Measurements from ENCODE around the gene HOXB2. TPM values are rescaled to one million over a fixed set of nuclear protein-coding genes. Genes with fewer than 3 reads are reported as not detected.

HOXB2 gene
- total and polyA plus RNA-seq, 2 experiments from 2014 or later, result 5.6 to 20.7 TPM

DNA sequence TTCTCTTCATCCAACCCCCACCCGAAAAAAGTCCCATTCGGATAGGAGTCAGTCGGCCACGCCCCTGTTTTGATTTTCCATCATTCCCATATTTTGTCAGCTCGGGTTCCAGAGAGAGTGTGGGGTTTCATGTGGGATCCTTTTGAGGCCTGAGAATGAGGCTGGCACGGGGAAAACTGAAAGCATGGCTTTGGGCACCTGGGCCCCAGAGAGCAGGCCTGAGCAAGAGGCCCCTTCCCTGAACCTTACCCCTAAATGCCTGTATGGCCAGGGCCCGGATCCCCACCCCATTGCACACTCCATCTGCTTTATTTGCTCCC lies 37.8 kb upstream of the HOXB2 start:
- no peaks in the 10 kb centered on the region for H4K20me1 ChIP-seq (ENCODE audit: insufficient read depth, poor library complexity, severe bottlenecking)

DNA sequence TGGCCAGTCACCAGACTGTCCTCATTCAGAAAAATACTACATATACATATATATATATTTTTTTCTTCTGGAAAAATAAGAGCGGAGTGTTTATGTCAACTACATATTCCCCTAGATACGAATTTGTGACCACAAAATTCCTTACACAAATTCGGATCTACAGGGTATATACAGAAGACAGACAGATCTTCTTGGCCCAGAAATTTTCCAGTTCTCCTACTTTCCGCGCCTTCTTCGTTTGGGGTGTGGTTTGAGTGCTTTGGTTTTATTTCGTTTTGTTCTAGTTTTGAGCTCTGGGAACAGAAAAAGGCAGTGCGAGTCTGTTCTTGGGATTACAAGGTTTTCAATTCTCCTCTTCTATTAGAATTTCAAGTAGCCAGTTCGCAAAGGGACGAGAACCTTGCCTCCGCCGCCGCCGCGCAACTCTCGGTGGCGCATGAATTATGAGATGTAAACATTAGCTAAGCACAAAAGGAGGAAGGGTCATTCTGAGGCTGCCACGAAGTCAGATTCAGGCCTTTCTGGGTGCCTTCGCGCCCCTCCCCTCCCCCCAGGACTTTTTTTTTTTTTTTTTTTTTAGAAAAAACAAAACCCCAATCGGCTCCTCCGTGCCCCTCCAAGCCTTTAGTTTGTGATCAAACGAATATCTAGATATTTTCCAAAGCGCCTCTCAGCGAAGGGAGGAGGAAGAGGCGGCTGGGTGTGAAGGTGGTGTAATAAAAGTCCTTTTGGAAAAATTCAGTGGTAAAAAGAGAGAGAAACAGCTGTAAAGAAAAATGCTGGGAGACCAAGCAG lies 35.0 kb upstream of the HOXB2 start:
- Histone ChIP-seq H3K27ac (peak overlapping the region; percentile 80), H3K36me3 (replicated peaks; ENCODE audit: insufficient read depth, low read depth) (no peaks in the 10 kb centered on the region)

More for the DNA sequence above, 37.8 kb upstream of the HOXB2 start:
- 34% methylated on average over 7 of the region's 7 CpGs for WGBS (ENCODE audit: low lambda C conversion rate, missing lambda C conversion rate)
- H3K4me1 ChIP-seq (ENCODE audit: insufficient read depth), result peaks cover 18% of the 10 kb centered on the region
- H3K4me3 ChIP-seq, result peak overlapping the region; percentile 39
- H3K79me2 ChIP-seq, result peaks cover 38% of the 10 kb centered on the region
- no peaks in the 10 kb centered on the region for H3K36me3 ChIP-seq (replicated peaks; ENCODE audit: insufficient read depth, low read depth)
- no peak overlapping the region for H2AFZ ChIP-seq
- H3K9me3 ChIP-seq (ENCODE audit: low read depth), result no peaks in the 10 kb centered on the region
- H3K9me2 ChIP-seq (replicated peaks; ENCODE audit: insufficient read depth), result no peaks in the 10 kb centered on the region
- peak overlapping the region; percentile 91 for H3K4me2 ChIP-seq
- no peak for TF ChIP-seq EZH2 (IDR thresholded peaks at IDR 0.05; ENCODE audit: borderline replicate concordance)
- TF ChIP-seq, protein P1, sequence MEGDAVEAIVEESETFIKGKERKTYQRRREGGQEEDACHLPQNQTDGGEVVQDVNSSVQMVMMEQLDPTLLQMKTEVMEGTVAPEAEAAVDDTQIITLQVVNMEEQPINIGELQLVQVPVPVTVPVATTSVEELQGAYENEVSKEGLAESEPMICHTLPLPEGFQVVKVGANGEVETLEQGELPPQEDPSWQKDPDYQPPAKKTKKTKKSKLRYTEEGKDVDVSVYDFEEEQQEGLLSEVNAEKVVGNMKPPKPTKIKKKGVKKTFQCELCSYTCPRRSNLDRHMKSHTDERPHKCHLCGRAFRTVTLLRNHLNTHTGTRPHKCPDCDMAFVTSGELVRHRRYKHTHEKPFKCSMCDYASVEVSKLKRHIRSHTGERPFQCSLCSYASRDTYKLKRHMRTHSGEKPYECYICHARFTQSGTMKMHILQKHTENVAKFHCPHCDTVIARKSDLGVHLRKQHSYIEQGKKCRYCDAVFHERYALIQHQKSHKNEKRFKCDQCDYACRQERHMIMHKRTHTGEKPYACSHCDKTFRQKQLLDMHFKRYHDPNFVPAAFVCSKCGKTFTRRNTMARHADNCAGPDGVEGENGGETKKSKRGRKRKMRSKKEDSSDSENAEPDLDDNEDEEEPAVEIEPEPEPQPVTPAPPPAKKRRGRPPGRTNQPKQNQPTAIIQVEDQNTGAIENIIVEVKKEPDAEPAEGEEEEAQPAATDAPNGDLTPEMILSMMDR (IDR thresholded peaks at IDR 0.05; ENCODE audit: poor library complexity), result no peak
- peaks cover 87% of the 10 kb centered on the region for H3K27me3 ChIP-seq
- DNase-seq (ENCODE audit: low spot score), result no peak
- H3K27ac ChIP-seq, result peak overlapping the region; percentile 80

DNA sequence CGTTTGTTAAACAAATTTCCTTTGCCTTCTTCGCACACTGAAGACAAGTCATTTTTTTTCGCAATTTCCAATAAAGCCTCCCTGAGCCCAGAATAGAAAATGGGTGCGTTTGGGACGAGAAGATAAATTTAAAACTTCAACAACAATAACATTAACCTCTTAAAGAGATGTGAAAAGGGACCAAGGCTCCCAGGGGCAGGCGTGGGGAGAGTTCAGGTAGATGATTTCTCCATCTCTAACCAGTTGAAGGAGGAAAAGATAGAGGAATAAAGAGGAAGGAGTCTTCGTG lies 34.5 kb upstream of the HOXB2 start:
- Histone ChIP-seq H2AFZ (no peak overlapping the region), H3K4me2 (peak overlapping the region; percentile 91), H3K79me2 (peaks cover 25% of the 10 kb centered on the region), H4K20me1 (ENCODE audit: insufficient read depth, poor library complexity, severe bottlenecking) (no peaks in the 10 kb centered on the region), H3K9me3 (ENCODE audit: low read depth) (no peaks in the 10 kb centered on the region), H3K9me2 (replicated peaks; ENCODE audit: insufficient read depth) (no peaks in the 10 kb centered on the region), H3K27ac (peak overlapping the region; percentile 80), H3K27me3 (peaks cover 92% of the 10 kb centered on the region), H3K4me1 (ENCODE audit: insufficient read depth) (peaks cover 18% of the 10 kb centered on the region), H3K36me3 (replicated peaks; ENCODE audit: insufficient read depth, low read depth) (no peaks in the 10 kb centered on the region), H3K4me3 (no peak overlapping the region)
- 22% methylated on average over 7 of the region's 7 CpGs for WGBS (ENCODE audit: low lambda C conversion rate, missing lambda C conversion rate)
- DNase-seq (ENCODE audit: low spot score), result no peak
- TF ChIP-seq EZH2phosphoT487 (IDR thresholded peaks at IDR 0.05; ENCODE audit: low read depth, severe bottlenecking, unreplicated experiment), result no peak
- TF ChIP-seq, protein P1 (IDR thresholded peaks at IDR 0.05; ENCODE audit: poor library complexity), result no peak
- TF ChIP-seq EZH2 (IDR thresholded peaks at IDR 0.05; ENCODE audit: borderline replicate concordance), result peak; percentile 15

More for the DNA sequence above, 35.0 kb upstream of the HOXB2 start:
- WGBS (ENCODE audit: low lambda C conversion rate, missing lambda C conversion rate), result 14% methylated on average over 26 of the region's 26 CpGs
- Histone ChIP-seq H3K9me3 (ENCODE audit: low read depth) (no peaks in the 10 kb centered on the region), H3K27me3 (peaks cover 88% of the 10 kb centered on the region), H3K9me2 (replicated peaks; ENCODE audit: insufficient read depth) (no peaks in the 10 kb centered on the region), H3K4me1 (ENCODE audit: insufficient read depth) (peaks cover 18% of the 10 kb centered on the region), H3K4me2 (peak overlapping the region; percentile 91), H4K20me1 (ENCODE audit: insufficient read depth, poor library complexity, severe bottlenecking) (no peaks in the 10 kb centered on the region), H3K79me2 (peaks cover 25% of the 10 kb centered on the region), H2AFZ (no peak overlapping the region), H3K4me3 (peak overlapping the region; percentile 5)
- TF ChIP-seq EZH2phosphoT487 (IDR thresholded peaks at IDR 0.05; ENCODE audit: low read depth, severe bottlenecking, unreplicated experiment), result peak; percentile 86
- no peak for TF ChIP-seq EZH2 (IDR thresholded peaks at IDR 0.05; ENCODE audit: borderline replicate concordance)
- no peak for DNase-seq (ENCODE audit: low spot score)

DNA sequence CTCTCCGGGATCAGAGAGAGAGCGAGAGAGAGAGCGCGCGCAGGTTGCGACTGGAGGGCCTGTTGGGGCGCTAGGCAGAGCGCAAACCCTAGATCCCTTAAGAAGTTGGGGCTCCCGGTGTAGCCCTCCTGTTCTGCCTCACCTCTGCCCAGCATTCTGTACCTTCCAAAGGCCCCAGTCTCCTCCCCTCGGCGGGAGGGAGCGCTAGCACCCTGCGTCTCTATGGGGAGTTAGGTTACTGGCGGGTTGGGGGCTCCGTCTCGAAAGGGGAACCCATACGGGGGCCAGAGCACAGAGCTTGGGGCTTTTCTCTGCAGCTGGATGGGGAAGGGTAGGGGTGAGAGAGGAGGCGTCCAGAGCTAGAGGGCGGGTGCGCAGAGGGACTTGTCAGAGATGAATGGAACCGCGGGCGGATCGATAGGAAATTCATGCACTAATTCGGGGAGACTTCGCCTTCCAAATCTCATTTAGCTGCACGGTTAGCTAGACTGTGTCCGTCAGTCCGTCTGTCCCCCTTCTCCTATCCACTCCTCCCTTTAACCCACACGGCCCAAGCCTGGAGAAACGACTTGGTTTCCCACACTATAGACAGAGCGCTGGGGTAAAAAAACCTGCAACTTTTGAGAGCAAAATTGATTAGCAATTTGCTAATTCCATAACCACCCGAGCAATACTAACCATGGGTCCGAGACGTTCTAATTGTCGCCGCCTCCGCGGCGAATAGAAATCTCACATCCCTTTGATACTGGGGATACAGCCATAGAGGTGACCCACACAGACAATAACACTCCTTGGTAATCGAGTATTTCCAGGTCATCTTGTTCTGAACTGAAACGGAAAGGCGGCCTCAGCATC lies 33.9 kb upstream of the HOXB2 start:
- H3K4me1 ChIP-seq (ENCODE audit: insufficient read depth), result peaks cover 18% of the 10 kb centered on the region
- peak overlapping the region; percentile 91 for H3K4me2 ChIP-seq
- peaks cover 25% of the 10 kb centered on the region for H3K79me2 ChIP-seq
- H3K4me3 ChIP-seq, result peak overlapping the region; percentile 5
- no peaks in the 10 kb centered on the region for H4K20me1 ChIP-seq (ENCODE audit: insufficient read depth, poor library complexity, severe bottlenecking)
- no peaks in the 10 kb centered on the region for H3K9me3 ChIP-seq (ENCODE audit: low read depth)
- TF ChIP-seq EZH2 (IDR thresholded peaks at IDR 0.05; ENCODE audit: borderline replicate concordance), result peak; percentile 69
- TF ChIP-seq EZH2phosphoT487 (IDR thresholded peaks at IDR 0.05; ENCODE audit: low read depth, severe bottlenecking, unreplicated experiment), result peak; percentile 61
- TF ChIP-seq, protein P1 (IDR thresholded peaks at IDR 0.05; ENCODE audit: poor library complexity), result no peak
- H3K9me2 ChIP-seq (replicated peaks; ENCODE audit: insufficient read depth), result no peaks in the 10 kb centered on the region
- H3K27me3 ChIP-seq, result peaks cover 92% of the 10 kb centered on the region
- H3K36me3 ChIP-seq (replicated peaks; ENCODE audit: insufficient read depth, low read depth), result no peaks in the 10 kb centered on the region
- no peak for DNase-seq (ENCODE audit: low spot score)
- H2AFZ ChIP-seq, result no peak overlapping the region
- 7% methylated on average over 43 of the region's 43 CpGs for WGBS (ENCODE audit: low lambda C conversion rate, missing lambda C conversion rate)
- peak overlapping the region; percentile 80 for H3K27ac ChIP-seq
